WI38 (cell line): ENCODE results near the gene SLC35F2.

Experiments
- H3K4me3 ChIP-seq: 2 replicates; pipeline ENCODE4 v1.5.1; 2011; ENCODE audit warnings: low read depth, mild to moderate bottlenecking, control low read depth, low read length
- TF ChIP-seq, protein P1 (sequence below): IDR thresholded peaks from 2 replicates; pipeline ENCODE4 v1.5.1; 2012; ENCODE audit warnings: low read depth, mild to moderate bottlenecking, control low read depth, low read length

SLC35F2 gene

DNA sequence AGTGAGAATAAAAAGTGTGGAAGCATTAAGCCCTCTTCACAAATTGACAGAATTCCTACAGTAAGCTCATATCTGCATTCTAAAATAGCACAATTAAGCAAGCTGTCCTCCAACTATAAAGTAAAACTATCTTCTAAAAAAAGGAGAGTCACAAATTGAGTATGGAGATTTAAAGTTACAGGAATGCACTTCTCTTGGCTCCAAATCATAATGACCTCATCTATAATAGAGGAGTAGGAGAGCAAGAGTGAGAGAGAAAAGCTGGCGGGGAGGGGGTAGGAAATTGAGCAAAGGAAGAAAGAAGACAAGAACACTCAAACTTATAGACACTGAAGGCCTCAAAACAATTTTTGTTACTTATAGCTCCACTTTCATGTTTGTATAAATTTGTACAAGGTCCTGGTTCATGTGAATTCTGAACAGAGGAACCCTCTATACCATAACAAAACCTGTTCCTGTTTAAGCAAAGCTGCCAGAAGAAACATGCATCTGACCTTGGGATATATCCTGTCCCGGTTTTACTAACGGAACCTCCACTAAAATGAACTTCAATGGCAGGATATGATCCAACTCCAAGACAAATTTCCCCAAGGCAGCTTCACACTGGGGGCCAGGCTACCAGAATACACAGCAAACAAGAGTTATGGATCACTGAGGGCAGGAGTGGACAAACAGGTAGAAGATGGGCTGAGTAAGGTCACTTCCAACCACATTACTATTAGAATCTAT is 37.2 kb downstream of the SLC35F2 start:
- TF ChIP-seq, protein P1, sequence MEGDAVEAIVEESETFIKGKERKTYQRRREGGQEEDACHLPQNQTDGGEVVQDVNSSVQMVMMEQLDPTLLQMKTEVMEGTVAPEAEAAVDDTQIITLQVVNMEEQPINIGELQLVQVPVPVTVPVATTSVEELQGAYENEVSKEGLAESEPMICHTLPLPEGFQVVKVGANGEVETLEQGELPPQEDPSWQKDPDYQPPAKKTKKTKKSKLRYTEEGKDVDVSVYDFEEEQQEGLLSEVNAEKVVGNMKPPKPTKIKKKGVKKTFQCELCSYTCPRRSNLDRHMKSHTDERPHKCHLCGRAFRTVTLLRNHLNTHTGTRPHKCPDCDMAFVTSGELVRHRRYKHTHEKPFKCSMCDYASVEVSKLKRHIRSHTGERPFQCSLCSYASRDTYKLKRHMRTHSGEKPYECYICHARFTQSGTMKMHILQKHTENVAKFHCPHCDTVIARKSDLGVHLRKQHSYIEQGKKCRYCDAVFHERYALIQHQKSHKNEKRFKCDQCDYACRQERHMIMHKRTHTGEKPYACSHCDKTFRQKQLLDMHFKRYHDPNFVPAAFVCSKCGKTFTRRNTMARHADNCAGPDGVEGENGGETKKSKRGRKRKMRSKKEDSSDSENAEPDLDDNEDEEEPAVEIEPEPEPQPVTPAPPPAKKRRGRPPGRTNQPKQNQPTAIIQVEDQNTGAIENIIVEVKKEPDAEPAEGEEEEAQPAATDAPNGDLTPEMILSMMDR, result no peak
- H3K4me3 ChIP-seq, result no peak overlapping the region

- H3K4me3 ChIP-seq, result no peak overlapping the region
- TF ChIP-seq, protein P1, result no peak
These were observed 39.1 kb downstream of the SLC35F2 start for GRCh38 chr11:107819361-107820014.

- no peak overlapping the region for H3K4me3 ChIP-seq
- TF ChIP-seq, protein P1, result no peak
These were observed 40.1 kb downstream of the SLC35F2 start for GRCh38 chr11:107818491-107818890.

- TF ChIP-seq, protein P1, result no peak
- H3K4me3 ChIP-seq, result no peak overlapping the region
These were observed 42.6 kb downstream of the SLC35F2 start for GRCh38 chr11:107816028-107816427.

GRCh38 chr11:107810875-107811274 is 47.7 kb downstream of the SLC35F2 start:
- H3K4me3 ChIP-seq, result no peak overlapping the region
- TF ChIP-seq, protein P1, result no peak

- no peak overlapping the region for H3K4me3 ChIP-seq
- TF ChIP-seq, protein P1, result no peak
These were observed 50.1 kb downstream of the SLC35F2 start for GRCh38 chr11:107808521-107808920.

GRCh38 chr11:107804971-107805370 is 53.6 kb downstream of the SLC35F2 start:
- TF ChIP-seq, protein P1, result no peak
- no peak overlapping the region for H3K4me3 ChIP-seq
